HG03378 (cell line): Measurements from ENCODE around the gene IGF1R.

Experiments
- ATAC-seq: cut with Tn5 transposase; IDR thresholded peaks from one replicate; pipeline ENCODE4 v1.9.1; 2021; ENCODE audit warnings: mild to moderate bottlenecking, moderate library complexity; ENCODE audit not compliant: unreplicated experiment

Gene IGF1R

GRCh38 chr15:98772895-98773294 is 124.6 kb downstream of the IGF1R start:
- ATAC-seq: no peak

- no peak for ATAC-seq
Observed at GRCh38 chr15:98773616-98774015, 125.3 kb downstream of the IGF1R start.

GRCh38 chr15:98774756-98775497 is 126.6 kb downstream of the IGF1R start:
- ATAC-seq: no peak

GRCh38 chr15:98775498-98776230 is 127.3 kb downstream of the IGF1R start:
- no peak for ATAC-seq

GRCh38 chr15:98776607-98777281 is 128.4 kb downstream of the IGF1R start:
- ATAC-seq: no peak

GRCh38 chr15:98777426-98777825 is 129.1 kb downstream of the IGF1R start:
- ATAC-seq: no peak

GRCh38 chr15:98778263-98778959 is 130.1 kb downstream of the IGF1R start:
- no peak for ATAC-seq

- no peak for ATAC-seq
Observed at GRCh38 chr15:98778960-98779359, 130.6 kb downstream of the IGF1R start.

- ATAC-seq: peak; percentile 79
Observed at GRCh38 chr15:98779463-98780071, 131.2 kb downstream of the IGF1R start.

- ATAC-seq: no peak
Observed at GRCh38 chr15:98781838-98782237, 133.5 kb downstream of the IGF1R start.

- ATAC-seq: no peak
Observed at GRCh38 chr15:98782801-98783200, 134.5 kb downstream of the IGF1R start.

GRCh38 chr15:98785431-98785806 is 137.1 kb downstream of the IGF1R start:
- ATAC-seq: no peak

GRCh38 chr15:98785807-98786621 is 137.7 kb downstream of the IGF1R start:
- peak; percentile 76 for ATAC-seq

- ATAC-seq: peak; percentile 23
Observed at GRCh38 chr15:98786717-98787116, 138.4 kb downstream of the IGF1R start.

GRCh38 chr15:98787194-98787593 is 138.9 kb downstream of the IGF1R start:
- no peak for ATAC-seq

GRCh38 chr15:98787936-98788757 is 139.8 kb downstream of the IGF1R start:
- no peak for ATAC-seq

- ATAC-seq: no peak
Observed at GRCh38 chr15:98789020-98789419, 140.7 kb downstream of the IGF1R start.

GRCh38 chr15:98790270-98790669 is 141.9 kb downstream of the IGF1R start:
- no peak for ATAC-seq

GRCh38 chr15:98791046-98791701 is 142.8 kb downstream of the IGF1R start:
- ATAC-seq: no peak
